ENCODE measurements around the gene PKNOX2. TPM values are rescaled to one million over a fixed set of nuclear protein-coding genes. Genes with fewer than 3 reads are reported as not detected.

The PKNOX2 gene
- total and polyA plus RNA-seq, 7 donors = 0.23 to 4.7 (median 1.4) TPM

DNA sequence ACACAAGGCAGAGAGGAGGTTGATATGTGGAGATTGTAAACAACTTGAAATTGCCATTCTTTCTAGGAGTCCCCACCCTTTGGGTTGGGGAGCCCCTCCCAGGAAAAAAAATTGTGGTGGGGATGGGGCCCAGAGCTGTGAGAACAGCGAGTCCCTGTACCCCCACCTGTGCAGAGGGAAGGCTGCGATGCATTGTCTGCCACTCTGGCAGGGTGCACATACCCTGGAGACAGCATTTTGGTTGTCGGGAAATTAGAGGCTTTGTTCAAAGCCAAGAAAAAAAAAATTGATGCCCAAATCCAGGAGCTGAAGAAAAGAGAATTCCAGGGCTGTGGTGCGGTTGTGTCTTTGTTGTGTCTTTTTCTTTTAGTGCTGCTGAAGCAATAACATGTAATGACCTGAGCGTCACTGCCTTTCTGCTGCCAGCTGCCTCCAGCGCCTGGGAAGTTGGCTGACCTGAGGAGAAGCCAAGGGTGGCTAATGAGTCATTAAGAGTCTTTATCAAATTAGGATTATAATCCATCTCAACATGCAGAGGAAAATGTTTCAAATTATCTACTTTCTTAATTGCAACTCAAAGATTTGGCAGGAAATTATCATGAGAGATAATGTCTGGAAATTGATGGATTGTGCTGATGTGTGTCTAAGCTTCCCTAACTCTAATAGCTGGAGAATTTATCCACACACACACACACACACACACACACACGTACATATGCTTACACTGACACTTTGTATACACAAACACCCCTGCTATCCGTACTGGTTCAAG is 8.0 kb upstream of the PKNOX2 start:
- Histone ChIP-seq H3K9me3 (no peaks in the 10 kb centered on the region), H3K27ac (no peak overlapping the region), H3K27me3 (no peaks in the 10 kb centered on the region), H3K36me3 (no peaks in the 10 kb centered on the region), H3K4me1 (no peaks in the 10 kb centered on the region), H3K4me3 (no peak overlapping the region)
- DNase-seq = no peak
- TF ChIP-seq POLR2A (IDR thresholded peaks at IDR 0.05) = no peak
- TF ChIP-seq, protein P1, sequence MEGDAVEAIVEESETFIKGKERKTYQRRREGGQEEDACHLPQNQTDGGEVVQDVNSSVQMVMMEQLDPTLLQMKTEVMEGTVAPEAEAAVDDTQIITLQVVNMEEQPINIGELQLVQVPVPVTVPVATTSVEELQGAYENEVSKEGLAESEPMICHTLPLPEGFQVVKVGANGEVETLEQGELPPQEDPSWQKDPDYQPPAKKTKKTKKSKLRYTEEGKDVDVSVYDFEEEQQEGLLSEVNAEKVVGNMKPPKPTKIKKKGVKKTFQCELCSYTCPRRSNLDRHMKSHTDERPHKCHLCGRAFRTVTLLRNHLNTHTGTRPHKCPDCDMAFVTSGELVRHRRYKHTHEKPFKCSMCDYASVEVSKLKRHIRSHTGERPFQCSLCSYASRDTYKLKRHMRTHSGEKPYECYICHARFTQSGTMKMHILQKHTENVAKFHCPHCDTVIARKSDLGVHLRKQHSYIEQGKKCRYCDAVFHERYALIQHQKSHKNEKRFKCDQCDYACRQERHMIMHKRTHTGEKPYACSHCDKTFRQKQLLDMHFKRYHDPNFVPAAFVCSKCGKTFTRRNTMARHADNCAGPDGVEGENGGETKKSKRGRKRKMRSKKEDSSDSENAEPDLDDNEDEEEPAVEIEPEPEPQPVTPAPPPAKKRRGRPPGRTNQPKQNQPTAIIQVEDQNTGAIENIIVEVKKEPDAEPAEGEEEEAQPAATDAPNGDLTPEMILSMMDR (IDR thresholded peaks at IDR 0.05) = no peak
- no peak for TF ChIP-seq EP300 (IDR thresholded peaks at IDR 0.05)
- no peak for TF ChIP-seq POLR2AphosphoS5 (IDR thresholded peaks at IDR 0.05)
- intact Hi-C loops (cut with DNase I) = no loop called here
- WGBS, 2 donors = 61 to 78% methylated on average over 8 of the region's 8 CpGs

DNA sequence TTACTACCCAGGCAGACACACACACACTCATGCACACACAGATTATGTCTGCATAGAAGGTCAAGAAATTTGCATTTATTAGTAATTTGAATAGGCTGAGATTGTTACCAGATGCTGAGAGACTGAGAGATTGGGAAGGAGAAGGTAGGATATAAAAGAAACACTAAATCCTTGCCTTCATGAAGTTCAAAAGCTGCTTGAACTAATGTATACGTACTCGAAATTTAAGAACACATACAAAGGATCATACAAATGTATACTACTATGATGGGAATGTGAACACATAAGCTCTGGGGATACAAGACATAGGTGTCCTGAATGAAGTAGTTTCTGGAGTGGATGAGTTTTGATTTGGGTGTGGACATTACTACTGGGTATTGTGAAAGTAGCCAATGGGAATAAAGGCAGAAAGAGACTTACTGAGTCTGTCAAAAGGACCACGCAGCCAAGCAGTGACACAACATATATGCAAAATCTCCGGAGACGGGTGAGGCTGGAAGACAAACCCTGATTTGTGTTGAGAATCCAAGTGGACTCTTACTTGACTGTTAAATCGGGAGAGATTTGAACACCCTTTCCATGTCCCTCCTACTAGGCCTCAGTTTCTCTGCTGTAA is 7.3 kb upstream of the PKNOX2 start:
- intact Hi-C loops (cut with DNase I) = no loop called here
- Histone ChIP-seq H3K4me1 (no peaks in the 10 kb centered on the region), H3K9me3 (no peaks in the 10 kb centered on the region), H3K36me3 (no peaks in the 10 kb centered on the region), H3K27ac (no peak overlapping the region), H3K4me3 (no peak overlapping the region), H3K27me3 (no peaks in the 10 kb centered on the region)
- DNase-seq = no peak
- TF ChIP-seq POLR2A (IDR thresholded peaks at IDR 0.05) (no peak), EP300 (IDR thresholded peaks at IDR 0.05) (no peak), POLR2AphosphoS5 (IDR thresholded peaks at IDR 0.05) (no peak)
- TF ChIP-seq, protein P1 (IDR thresholded peaks at IDR 0.05) = no peak
- 82 to 86% methylated on average over 6 of the region's 6 CpGs for WGBS, 2 donors

DNA sequence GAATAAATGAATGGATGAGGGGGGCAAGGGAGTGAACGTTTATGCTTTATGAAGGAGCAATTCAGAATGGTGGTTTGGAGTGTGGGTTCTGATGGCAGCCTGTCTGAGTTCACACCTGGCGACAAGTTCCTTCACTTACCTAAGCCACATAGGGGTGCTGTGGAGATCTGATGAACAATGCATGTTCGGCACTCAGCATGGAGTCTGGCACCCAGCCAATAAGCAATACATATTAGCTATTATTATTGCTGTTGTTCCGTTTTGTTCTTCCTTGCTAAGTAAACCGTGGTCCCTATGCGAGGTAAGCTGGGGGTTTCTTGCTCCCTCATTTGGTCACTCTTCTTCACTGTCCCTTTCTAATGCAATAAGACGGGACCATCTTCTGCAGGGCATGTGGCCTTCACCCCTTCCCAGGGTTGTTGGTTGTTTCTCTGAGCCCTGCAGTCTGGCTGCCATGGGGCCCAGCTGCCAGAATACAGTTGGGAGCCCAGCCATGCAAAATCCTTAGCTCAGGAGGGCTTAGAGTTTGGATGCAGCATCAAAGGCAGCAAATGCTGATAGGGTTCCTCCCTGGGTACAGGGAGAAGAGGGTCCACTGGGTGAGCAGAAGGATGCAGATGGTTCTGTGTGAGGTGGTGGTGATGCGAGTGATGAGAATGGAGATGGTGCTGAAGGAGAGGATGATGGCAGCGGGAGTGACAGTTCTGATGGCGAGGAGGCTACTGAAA is 6.4 kb upstream of the PKNOX2 start:
- no peak for DNase-seq
- TF ChIP-seq EP300 (IDR thresholded peaks at IDR 0.05) (no peak), POLR2A (IDR thresholded peaks at IDR 0.05) (no peak), POLR2AphosphoS5 (IDR thresholded peaks at IDR 0.05) (no peak)
- TF ChIP-seq, protein P1 (IDR thresholded peaks at IDR 0.05) = no peak
- Histone ChIP-seq H3K4me1 (no peaks in the 10 kb centered on the region), H3K27ac (no peak overlapping the region), H3K27me3 (no peaks in the 10 kb centered on the region), H3K36me3 (no peaks in the 10 kb centered on the region), H3K4me3 (no peak overlapping the region), H3K9me3 (no peaks in the 10 kb centered on the region)
- intact Hi-C loops (cut with DNase I) = no loop called here
- 84 to 86% methylated on average over 10 of the region's 10 CpGs for WGBS, 2 donors

DNA sequence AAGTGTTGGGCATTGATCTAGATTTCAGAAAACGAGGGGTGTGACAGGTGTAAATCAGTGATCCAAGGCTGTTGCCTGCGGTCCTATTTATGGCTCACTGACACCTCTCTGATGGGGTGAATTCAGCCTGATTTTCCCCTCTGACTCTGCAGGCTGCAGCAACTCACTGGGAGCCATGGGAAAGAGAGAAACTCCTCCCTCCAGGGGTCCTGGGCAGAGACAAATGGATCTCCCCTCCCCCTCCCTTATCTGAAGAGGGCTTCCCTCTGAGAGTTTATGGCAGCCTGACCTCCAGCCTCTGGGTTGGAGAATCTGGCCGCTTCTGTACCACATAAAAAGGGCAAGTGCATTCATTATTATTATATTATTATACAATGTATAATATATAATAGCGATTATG is 1.8 kb upstream of the PKNOX2 start:
- no peak for DNase-seq
- Histone ChIP-seq H3K9me3 (no peaks in the 10 kb centered on the region), H3K4me1 (peaks cover 0 to 20% (median 13%) of the 10 kb centered on the region in 4 donors), H3K36me3 (no peaks in the 10 kb centered on the region), H3K27ac (no peak overlapping the region), H3K4me3 (no peak overlapping the region), H3K27me3 (no peaks in the 10 kb centered on the region)
- TF ChIP-seq POLR2A (IDR thresholded peaks at IDR 0.05) (no peak), EP300 (IDR thresholded peaks at IDR 0.05) (no peak), POLR2AphosphoS5 (IDR thresholded peaks at IDR 0.05) (no peak)
- TF ChIP-seq, protein P1 (IDR thresholded peaks at IDR 0.05) = no peak
- intact Hi-C loops (cut with DNase I) = no loop called here
- WGBS, 2 donors = 40 to 72% methylated on average over 4 of the region's 4 CpGs

Data from sigmoid colon (tissue), 7 donors.